ENCODE data around the gene DIRAS1. TPM values are rescaled to one million over a fixed set of nuclear protein-coding genes. Genes with fewer than 3 reads are reported as not detected.
"Not testable (repeated sequence)": the region's sequence is repeated elsewhere in the genome, so short reads cannot be mapped to it uniquely, and the experiment has no call there.

Gene DIRAS1
- total RNA-seq, 2 experiments from 2014 or later, result not detected

DNA sequence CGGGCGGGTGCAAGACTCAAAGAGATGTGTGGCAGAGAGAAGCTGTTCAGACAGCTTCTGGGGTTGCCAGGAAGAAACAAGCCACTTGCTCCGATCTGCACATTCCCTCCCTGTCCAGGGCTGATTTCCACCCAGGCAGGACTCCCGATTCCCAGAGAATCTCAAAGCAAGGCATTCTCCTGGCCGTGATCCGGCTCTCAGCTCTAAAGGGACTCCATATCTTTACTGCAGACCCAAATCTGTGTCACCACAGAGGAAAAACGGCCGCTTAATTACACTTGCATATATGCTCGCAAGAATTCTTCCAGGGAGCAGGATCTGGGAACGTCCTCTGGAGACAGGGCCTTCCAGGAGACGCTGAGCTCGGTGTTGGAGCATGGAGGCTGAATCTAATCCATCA lies 44.3 kb downstream of the DIRAS1 start:
- Mint-ChIP-seq H3K4me1 (ENCODE audit: low read depth) (no peaks in the 10 kb centered on the region), H3K27me3 (ENCODE audit: low read depth) (no peaks in the 10 kb centered on the region), H3K27ac (no peak overlapping the region), H3K9me3 (ENCODE audit: insufficient read depth) (no peaks in the 10 kb centered on the region), H3K4me3 (no peak overlapping the region), H3K36me3 (ENCODE audit: low read depth) (no peaks in the 10 kb centered on the region)
- ChIA-PET CTCF (interaction anchor here (0.6 kb wide), 1 partner anchor 12 kb away, joined by 3 read pairs; no protein-coding TSS in a partner anchor), POLR2A (no interaction called here)
- DNase-seq (no peak), ATAC-seq (no peak)

DNA sequence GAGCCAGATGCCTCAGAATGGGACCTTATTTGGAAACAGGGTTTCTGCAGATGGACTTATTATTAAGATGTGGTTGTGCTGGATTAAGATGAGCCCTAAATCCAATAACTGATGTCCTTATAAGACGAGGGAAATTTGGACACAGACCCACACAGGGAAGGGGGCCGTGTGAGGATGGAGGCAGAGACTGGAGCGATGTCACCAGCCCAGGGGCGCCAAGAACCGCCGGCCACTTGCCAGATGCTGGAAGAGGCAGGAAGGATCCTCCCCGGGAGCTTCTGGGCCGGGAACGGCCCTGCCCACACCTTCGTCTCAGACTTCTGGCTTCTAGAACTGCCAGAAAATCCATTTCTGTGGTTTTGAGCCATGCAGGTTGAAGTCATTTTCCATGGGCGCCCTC lies 45.3 kb downstream of the DIRAS1 start:
- no peak for DNase-seq
- no peaks in the 10 kb centered on the region for H3K36me3 Mint-ChIP-seq (ENCODE audit: low read depth)
- H3K4me3 Mint-ChIP-seq, result no peak overlapping the region
- H3K27me3 Mint-ChIP-seq (ENCODE audit: low read depth), result no peaks in the 10 kb centered on the region
- ChIA-PET CTCF (no interaction called here), POLR2A (no interaction called here)
- no peak for ATAC-seq
- H3K9me3 Mint-ChIP-seq (ENCODE audit: insufficient read depth), result no peaks in the 10 kb centered on the region
- H3K27ac Mint-ChIP-seq, result no peak overlapping the region
- H3K4me1 Mint-ChIP-seq (ENCODE audit: low read depth), result no peaks in the 10 kb centered on the region

DNA sequence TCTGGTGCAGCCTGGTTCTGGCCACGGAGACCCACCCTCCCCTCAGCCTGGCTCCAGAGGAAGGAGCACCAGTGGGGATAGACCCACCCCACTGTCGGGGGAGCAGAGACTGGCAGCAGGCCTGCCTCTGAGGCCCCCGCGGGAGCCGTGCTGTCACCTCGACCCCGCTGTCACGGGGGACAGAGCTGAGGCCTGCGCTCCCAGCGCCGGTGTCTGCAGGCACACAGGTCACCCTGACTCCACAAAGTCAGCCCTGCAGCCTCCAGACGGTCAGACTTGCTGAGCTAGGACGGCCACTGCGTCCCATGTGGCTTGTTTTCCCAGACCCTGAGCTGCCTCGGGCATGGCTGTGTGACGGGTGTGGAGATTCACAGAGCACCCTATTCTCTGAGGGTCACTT lies 51.0 kb downstream of the DIRAS1 start:
- no peaks in the 10 kb centered on the region for H3K36me3 Mint-ChIP-seq (ENCODE audit: low read depth)
- ATAC-seq (no peak), DNase-seq (no peak)
- POLR2A ChIA-PET, result no interaction called here
- no peaks in the 10 kb centered on the region for H3K9me3 Mint-ChIP-seq (ENCODE audit: insufficient read depth)
- no peak overlapping the region for H3K27ac Mint-ChIP-seq
- CTCF ChIA-PET, result no interaction called here
- H3K4me3 Mint-ChIP-seq, result no peak overlapping the region
- no peaks in the 10 kb centered on the region for H3K27me3 Mint-ChIP-seq (ENCODE audit: low read depth)
- no peaks in the 10 kb centered on the region for H3K4me1 Mint-ChIP-seq (ENCODE audit: low read depth)

- CTCF ChIA-PET, result no interaction called here
- Mint-ChIP-seq H3K4me3 (no peak overlapping the region), H3K36me3 (ENCODE audit: low read depth) (no peaks in the 10 kb centered on the region), H3K27ac (no peak overlapping the region), H3K9me3 (ENCODE audit: insufficient read depth) (no peaks in the 10 kb centered on the region), H3K4me1 (ENCODE audit: low read depth) (no peaks in the 10 kb centered on the region), H3K27me3 (ENCODE audit: low read depth) (no peaks in the 10 kb centered on the region)
- DNase-seq (no peak), ATAC-seq (no peak)
- POLR2A ChIA-PET, result no interaction called here
These were observed 52.9 kb downstream of the DIRAS1 start for GRCh38 chr19:2668175-2668763.

GRCh38 chr19:2667349-2667748 lies 53.8 kb downstream of the DIRAS1 start:
- H3K9me3 Mint-ChIP-seq (ENCODE audit: insufficient read depth); DNase-seq; CTCF ChIA-PET; H3K27me3 Mint-ChIP-seq (ENCODE audit: low read depth); H3K36me3 Mint-ChIP-seq (ENCODE audit: low read depth); H3K4me3 Mint-ChIP-seq; ATAC-seq; H3K4me1 Mint-ChIP-seq (ENCODE audit: low read depth); H3K27ac Mint-ChIP-seq; POLR2A ChIA-PET: not testable (repeated sequence)

- no peak for ATAC-seq
- DNase-seq, result no peak
- no peaks in the 10 kb centered on the region for H3K4me1 Mint-ChIP-seq (ENCODE audit: low read depth)
- no peak overlapping the region for H3K27ac Mint-ChIP-seq
- POLR2A ChIA-PET, result no interaction called here
- H3K9me3 Mint-ChIP-seq (ENCODE audit: insufficient read depth), result no peaks in the 10 kb centered on the region
- no peak overlapping the region for H3K4me3 Mint-ChIP-seq
- CTCF ChIA-PET, result interaction anchor here (1.9 kb wide), 1 partner anchor 18 kb away, joined by 5 read pairs; no protein-coding TSS in a partner anchor
- H3K36me3 Mint-ChIP-seq (ENCODE audit: low read depth), result no peaks in the 10 kb centered on the region
- no peaks in the 10 kb centered on the region for H3K27me3 Mint-ChIP-seq (ENCODE audit: low read depth)
These were observed 54.7 kb downstream of the DIRAS1 start for GRCh38 chr19:2666344-2666994.

- no peaks in the 10 kb centered on the region for H3K36me3 Mint-ChIP-seq (ENCODE audit: low read depth)
These were observed 56.1 kb downstream of the DIRAS1 start for GRCh38 chr19:2665103-2665502.

More at GRCh38 chr19:2665103-2665502, 56.1 kb downstream of the DIRAS1 start:
- ChIA-PET POLR2A (interaction anchor here (0.7 kb wide), 1 partner anchor 260 kb away, joined by 4 read pairs; no protein-coding TSS in a partner anchor), CTCF (interaction anchor here (0.6 to 1.9 kb wide), 2 partner anchors 12 to 17 kb away, joined by 3 to 5 read pairs; no protein-coding TSS in a partner anchor)
- no peaks in the 10 kb centered on the region for H3K27me3 Mint-ChIP-seq (ENCODE audit: low read depth)
- H3K27ac Mint-ChIP-seq, result no peak overlapping the region
- no peaks in the 10 kb centered on the region for H3K4me1 Mint-ChIP-seq (ENCODE audit: low read depth)
- H3K4me3 Mint-ChIP-seq, result no peak overlapping the region
- H3K9me3 Mint-ChIP-seq (ENCODE audit: insufficient read depth), result no peaks in the 10 kb centered on the region
- DNase-seq (no peak), ATAC-seq (no peak)

Other genes starting within 250 kb of the DIRAS1 start
- gene GADD45B, start 245.2 kb downstream of the DIRAS1 start, total RNA-seq, result 10 to 100 TPM; 59.2 to 61.4 TPM
- gene GNG7, start 18.7 kb downstream of the DIRAS1 start, total RNA-seq, result under 1 TPM; 0.08 to 0.13 TPM
- gene SLC39A3, start 18.6 kb upstream of the DIRAS1 start, total RNA-seq, result 10 to 100 TPM; 28.1 to 38.2 TPM
- gene SGTA, start 61.9 kb upstream of the DIRAS1 start, total RNA-seq, result 10 to 100 TPM; 51.0 to 51.1 TPM
- gene THOP1, start 64.1 kb upstream of the DIRAS1 start, total RNA-seq, result 100 to 1,000 TPM; 106 to 121 TPM
- gene ZNF554, start 98.5 kb upstream of the DIRAS1 start, total RNA-seq, result 1 to 10 TPM; 2.1 to 2.5 TPM
- gene ZNF555, start 120.1 kb upstream of the DIRAS1 start, total RNA-seq, result 1 to 10 TPM; 1.9 to 2.6 TPM
- not detected for gene ZNF556, start 146.0 kb upstream of the DIRAS1 start, total RNA-seq
- gene ZNF57, start 179.6 kb upstream of the DIRAS1 start, total RNA-seq, result 1 to 10 TPM; 4.0 to 4.5 TPM
- 1 to 10 TPM; 3.7 to 4.3 TPM for gene ZNF77, start 223.6 kb upstream of the DIRAS1 start, total RNA-seq

Data from activated CD8-positive, alpha-beta T cell treated with anti-CD3 and anti-CD28 coated beads, Interleukin-2, amount 10 ng/mL, durations not matched to agents 7 days and 5 days (primary cell).